A549 (cell line): ENCODE data around the gene ADAM12. TPM values are rescaled to one million over a fixed set of nuclear protein-coding genes. Genes with fewer than 3 reads are reported as not detected.

ENCODE experiments used
- ATAC-seq, 2 experiments: fragments of 200-7000 bp in 1 of 2; fragments of >200 bp in 1 of 2; cut with Nextera tagmentation in 1 of 2; cut with Tn5 transposase in 1 of 2; 3 replicates each; pipeline versions ENCODE4 v1.8.0 to v1.9.1; 2018 to 2020; ENCODE audit warnings: mild to moderate bottlenecking in 1 of 2, moderate library complexity in 1 of 2
- CTCF ChIA-PET: fragments of 300-600 bp; sonication (Branson Sonifier 250); formaldehyde crosslinking; extraction: SDS; loops from one replicate; lab custom pipeline; 2021; ENCODE audit warnings: antibody characterized with exemption, inconsistent platforms; lab: Yijun Ruan, JAX
- POLR2A ChIA-PET: fragments of 350-600 bp; formaldehyde crosslinking; extraction: SDS; loops from one replicate; lab custom pipeline; 2021; ENCODE audit warnings: antibody characterized with exemption, inconsistent platforms; lab: Yijun Ruan, JAX
- DNase-seq, 2 experiments: peaks; one replicate each; pipeline versions ENCODE4 v3.0.0 to v3.0.0-alpha.2; 2011 to 2016; ENCODE audit warnings: low read depth in 1 of 2, low spot score in 1 of 2
- FAIRE-seq: peaks from 2 replicates; lab custom pipeline; 2011; peaks lifted over from hg19 to GRCh38; lab: Jason Lieb, UNC
- H3K27ac ChIP-seq, 2 experiments: fragments of >200 bp; sonication (Bioruptor Twin); formaldehyde crosslinking; 3 replicates each; pipeline ENCODE4 v1.5.1; 2016 to 2017
- H3K4me1 ChIP-seq: fragments of >200 bp; sonication (Bioruptor Twin); formaldehyde crosslinking; 3 replicates; pipeline ENCODE4 v1.6.1; 2016
- H3K4me2 ChIP-seq: fragments of >200 bp; sonication (Bioruptor Twin); formaldehyde crosslinking; 3 replicates; pipeline ENCODE4 v1.6.1; 2016
- H3K4me3 ChIP-seq: fragments of >200 bp; sonication (Bioruptor Twin); formaldehyde crosslinking; 3 replicates; pipeline ENCODE4 v1.5.1; 2016
- H3K9me3 ChIP-seq: fragments of >200 bp; sonication (Bioruptor Twin); formaldehyde crosslinking; 3 replicates; pipeline ENCODE4 v1.6.1; 2016
- ATOH8 ChIP-seq: fragments of 250-450 bp; sonication (Bioruptor Pico); IDR thresholded peaks from 2 replicates; pipeline ENCODE4 v1.5.0; 2020; ENCODE audit warnings: low read depth, mild to moderate bottlenecking, moderate library complexity
- CTCF ChIP-seq: fragments of >200 bp; sonication (Bioruptor Twin); formaldehyde crosslinking; IDR thresholded peaks from 3 replicates; pipeline ENCODE4 v1.5.1; 2016
- EP300 ChIP-seq, 2 experiments: fragments of >200 bp; sonication (Bioruptor Twin); formaldehyde crosslinking; IDR thresholded peaks; 2 replicates in 1 of 2; 3 replicates in 1 of 2; pipeline ENCODE4 v1.6.1; 2016 to 2017
- FOSB ChIP-seq: fragments of 250-450 bp; sonication (Bioruptor Pico); IDR thresholded peaks from 2 replicates; pipeline ENCODE4 v1.5.0; 2020; ENCODE audit warnings: mild to moderate bottlenecking, moderate library complexity
- GATA3 ChIP-seq: IDR thresholded peaks from 2 replicates; pipeline ENCODE4 v1.6.1; 2012; ENCODE audit warnings: borderline replicate concordance
- HEYL ChIP-seq: fragments of 250-450 bp; sonication (Bioruptor Pico); IDR thresholded peaks from 2 replicates; pipeline ENCODE4 v1.8.0; 2021; ENCODE audit warnings: mild to moderate bottlenecking, moderate library complexity
- JUN ChIP-seq, 2 experiments: fragments of >200 bp; sonication (Bioruptor Twin); formaldehyde crosslinking; IDR thresholded peaks; 2 replicates in 1 of 2; 3 replicates in 1 of 2; pipeline ENCODE4 v1.6.1; 2016 to 2017
- JUNB ChIP-seq: fragments of >200 bp; sonication (Bioruptor Twin); formaldehyde crosslinking; IDR thresholded peaks from 2 replicates; pipeline ENCODE4 v1.6.1; 2016
- KDM1A ChIP-seq: fragments of 200-600 bp; sonication (generic); IDR thresholded peaks from 2 replicates; pipeline ENCODE4 v1.6.1; 2016; ENCODE audit warnings: low read depth, mild to moderate bottlenecking
- MAFK ChIP-seq: fragments of 450-650 bp; IDR thresholded peaks from 2 replicates; pipeline ENCODE4 v1.6.1; 2014; ENCODE audit not compliant: partially characterized antibody
- MYC ChIP-seq: IDR thresholded peaks from 2 replicates; pipeline ENCODE4 v1.6.1; 2012; ENCODE audit warnings: mild to moderate bottlenecking, inconsistent platforms, low read length, improper control_type of control experiment, borderline replicate concordance
- NFE2L2 ChIP-seq: fragments of 150-350 bp; conservative IDR thresholded peaks from 2 replicates; pipeline ENCODE4 v1.6.1; 2014; ENCODE audit warnings: low read length
- NPAS2 ChIP-seq: fragments of 250-450 bp; sonication (Bioruptor Pico); IDR thresholded peaks from 2 replicates; pipeline ENCODE4 v1.8.0; 2022; ENCODE audit warnings: mild to moderate bottlenecking, moderate library complexity, borderline replicate concordance
- PBX3 ChIP-seq: IDR thresholded peaks from 2 replicates; pipeline ENCODE4 v1.6.1; 2012
- POLR2A ChIP-seq: IDR thresholded peaks from 2 replicates; pipeline ENCODE4 v1.6.1; 2012; ENCODE audit warnings: mild to moderate bottlenecking, low read length
- RNF2 ChIP-seq: fragments of 200-600 bp; sonication (generic); IDR thresholded peaks from 2 replicates; pipeline ENCODE4 v1.6.1; 2016; ENCODE audit warnings: low read depth, mild to moderate bottlenecking, antibody characterized with exemption, moderate library complexity, borderline replicate concordance
- SREBF2 ChIP-seq: fragments of 450-650 bp; IDR thresholded peaks from 2 replicates; pipeline ENCODE4 v1.6.1; 2014; ENCODE audit warnings: mild to moderate bottlenecking, moderate library complexity
- TFCP2L1 ChIP-seq: fragments of 250-450 bp; sonication (Bioruptor Pico); IDR thresholded peaks from 2 replicates; pipeline ENCODE4 v1.5.0; 2021; ENCODE audit warnings: mild to moderate bottlenecking
- ZFP36 ChIP-seq: fragments of 450-650 bp; IDR thresholded peaks from 2 replicates; pipeline ENCODE4 v1.6.1; 2014; ENCODE audit warnings: borderline replicate concordance; ENCODE audit not compliant: partially characterized antibody
- ZNF302 ChIP-seq: fragments of 250-450 bp; sonication (Bioruptor Pico); IDR thresholded peaks from 2 replicates; pipeline ENCODE4 v1.9.0; 2021; ENCODE audit warnings: inconsistent platforms, mild to moderate bottlenecking, moderate library complexity
- WGBS: methylation state at CpG from one replicate; pipeline ENCODE4 v1.1.6; 2017; ENCODE audit errors: missing lambda C conversion rate; 5-methylcytosine and 5-hydroxymethylcytosine counted together
- polyA plus RNA-seq, 4 experiments: library from polyadenylated mRNA; depleted of rRNA in 3 of 4; stranded (reverse); fragments of >200 nt; fragmentation: RNase III in 1 of 4; extraction: RNeasy Plus Mini Kit Qiagen cat#74134 plus additional on column Dnase treatment in 1 of 4; gene quantifications; 2 replicates in 3 of 4; 3 replicates in 1 of 4; pipeline ENCODE4 v1.2.3, GENCODE V29; 2011 to 2017
- TF ChIP-seq, protein P1 (sequence below): IDR thresholded peaks from 2 replicates; pipeline ENCODE4 v1.6.1; 2012
- TF ChIP-seq, protein P2 (sequence below): fragments of 200-600 bp; sonication (generic); IDR thresholded peaks from 2 replicates; pipeline ENCODE4 v1.6.1; 2016; ENCODE audit warnings: antibody characterized with exemption, mild to moderate bottlenecking, moderate library complexity

Gene ADAM12
- polyA plus RNA-seq, 2 of the 4 experiments (the other 2 are of a cell fraction): 1.6 to 4.8 TPM

GRCh38 chr10:126085806-126086205 lies 302.5 kb downstream of the ADAM12 start (continued):
- no peak for TF ChIP-seq SREBF2

DNA sequence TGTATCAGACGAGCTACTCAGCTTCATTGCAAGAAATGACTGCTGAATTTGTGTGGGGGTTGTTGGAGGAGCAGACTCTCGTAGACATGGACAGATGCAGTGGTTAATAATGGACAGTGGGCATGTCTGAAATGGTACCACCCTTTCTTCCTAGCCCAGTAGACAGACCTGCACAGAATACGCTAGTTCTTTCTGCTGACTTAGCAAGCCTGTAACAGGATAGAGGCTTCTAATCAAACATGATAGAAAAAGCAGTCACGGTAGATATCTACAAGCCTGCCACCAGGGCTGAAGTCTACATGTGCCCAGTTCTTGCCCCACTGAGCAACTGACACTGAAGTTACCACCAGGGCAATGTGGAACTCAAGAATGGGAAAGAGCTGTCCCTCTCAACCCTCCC lies 303.9 kb downstream of the ADAM12 start:
- CTCF ChIA-PET: interaction anchor here (1.5 to 1.7 kb wide), 2 partner anchors 9 to 24 kb away, joined by 5 to 6 read pairs; no protein-coding TSS in a partner anchor
- Histone ChIP-seq H3K27ac (no peak overlapping the region), H3K4me1 (no peaks in the 10 kb centered on the region), H3K4me3 (no peak overlapping the region), H3K9me3 (no peaks in the 10 kb centered on the region)
- POLR2A ChIA-PET: no interaction called here
- no peak for DNase-seq
- ATAC-seq: no peak
- TF ChIP-seq NFE2L2 (no peak), ZFP36 (no peak), MAFK (peak; percentile 66), PBX3 (no peak), FOSB (CRISPR knock-in tag) (no peak), ZNF302 (CRISPR knock-in tag) (no peak), KDM1A (no peak)
- TF ChIP-seq, all 56 proteins: peak for 1
- H3K4me2 ChIP-seq: no peak overlapping the region
- WGBS: 77% methylated on average over 4 of the region's 4 CpGs
- FAIRE-seq: no peak

GRCh38 chr10:126083009-126083408 lies 305.3 kb downstream of the ADAM12 start:
- no peak overlapping the region for H3K4me2 ChIP-seq
- TF ChIP-seq JUNB (no peak), ATOH8 (CRISPR knock-in tag) (no peak), KDM1A (no peak), NPAS2 (CRISPR knock-in tag) (no peak), EP300 (IDR thresholded peaks at IDR 0.05) (no peak), JUN (IDR thresholded peaks at IDR 0.05) (no peak), MAFK (no peak), GATA3 (no peak), RNF2 (no peak)
- TF ChIP-seq, protein P1, sequence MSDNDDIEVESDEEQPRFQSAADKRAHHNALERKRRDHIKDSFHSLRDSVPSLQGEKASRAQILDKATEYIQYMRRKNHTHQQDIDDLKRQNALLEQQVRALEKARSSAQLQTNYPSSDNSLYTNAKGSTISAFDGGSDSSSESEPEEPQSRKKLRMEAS: no peak
- ATAC-seq: no peak
- no peak overlapping the region for H3K4me3 ChIP-seq
- H3K27ac ChIP-seq: 0 out of 6 replicates have a peak overlapping the region, but pooled peaks of 1 of the 2 experiments have one; percentile 6
- no peaks in the 10 kb centered on the region for H3K9me3 ChIP-seq
- POLR2A ChIA-PET: interaction anchor here (1.1 kb wide), 1 partner anchor 20 kb away, joined by 3 read pairs; no protein-coding TSS in a partner anchor
- CTCF ChIA-PET: interaction anchor here (1.0 to 2.3 kb wide), 3 partner anchors 15 to 149 kb away, joined by 3 to 5 read pairs (median 5); no protein-coding TSS in a partner anchor
- 90% methylated on average over 9 of the region's 9 CpGs for WGBS
- FAIRE-seq: no peak
- no peak for DNase-seq
- no peaks in the 10 kb centered on the region for H3K4me1 ChIP-seq

DNA sequence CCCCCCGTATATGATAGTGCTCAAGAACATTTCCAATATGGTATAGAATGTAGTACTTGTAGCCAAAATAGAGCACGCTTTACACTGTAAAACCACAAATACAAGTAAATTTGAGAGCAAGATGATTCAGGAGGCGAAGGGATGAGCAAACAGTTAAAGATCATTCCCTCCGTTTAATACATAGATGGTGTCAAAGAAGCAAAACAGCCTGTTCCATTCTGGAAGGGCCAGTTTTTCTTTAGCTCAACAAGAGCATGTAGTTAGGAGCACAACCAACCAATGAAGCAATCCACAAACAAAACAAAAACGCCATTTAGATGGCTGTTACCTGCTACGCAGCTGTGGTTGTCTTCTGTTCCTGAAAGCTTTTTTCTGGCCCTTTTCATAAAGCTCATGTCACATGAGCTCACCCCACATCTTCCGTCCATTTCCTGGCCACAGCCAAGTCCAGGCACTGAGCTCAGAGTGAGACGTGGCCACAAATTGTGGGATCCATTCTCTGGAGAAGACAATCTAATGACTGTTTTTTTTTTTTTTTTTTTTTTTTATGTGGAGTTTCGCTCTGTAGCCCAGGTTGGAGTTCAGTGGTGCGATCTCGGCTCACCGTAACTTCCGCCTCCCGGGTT lies 306.3 kb downstream of the ADAM12 start:
- TF ChIP-seq, protein P2, sequence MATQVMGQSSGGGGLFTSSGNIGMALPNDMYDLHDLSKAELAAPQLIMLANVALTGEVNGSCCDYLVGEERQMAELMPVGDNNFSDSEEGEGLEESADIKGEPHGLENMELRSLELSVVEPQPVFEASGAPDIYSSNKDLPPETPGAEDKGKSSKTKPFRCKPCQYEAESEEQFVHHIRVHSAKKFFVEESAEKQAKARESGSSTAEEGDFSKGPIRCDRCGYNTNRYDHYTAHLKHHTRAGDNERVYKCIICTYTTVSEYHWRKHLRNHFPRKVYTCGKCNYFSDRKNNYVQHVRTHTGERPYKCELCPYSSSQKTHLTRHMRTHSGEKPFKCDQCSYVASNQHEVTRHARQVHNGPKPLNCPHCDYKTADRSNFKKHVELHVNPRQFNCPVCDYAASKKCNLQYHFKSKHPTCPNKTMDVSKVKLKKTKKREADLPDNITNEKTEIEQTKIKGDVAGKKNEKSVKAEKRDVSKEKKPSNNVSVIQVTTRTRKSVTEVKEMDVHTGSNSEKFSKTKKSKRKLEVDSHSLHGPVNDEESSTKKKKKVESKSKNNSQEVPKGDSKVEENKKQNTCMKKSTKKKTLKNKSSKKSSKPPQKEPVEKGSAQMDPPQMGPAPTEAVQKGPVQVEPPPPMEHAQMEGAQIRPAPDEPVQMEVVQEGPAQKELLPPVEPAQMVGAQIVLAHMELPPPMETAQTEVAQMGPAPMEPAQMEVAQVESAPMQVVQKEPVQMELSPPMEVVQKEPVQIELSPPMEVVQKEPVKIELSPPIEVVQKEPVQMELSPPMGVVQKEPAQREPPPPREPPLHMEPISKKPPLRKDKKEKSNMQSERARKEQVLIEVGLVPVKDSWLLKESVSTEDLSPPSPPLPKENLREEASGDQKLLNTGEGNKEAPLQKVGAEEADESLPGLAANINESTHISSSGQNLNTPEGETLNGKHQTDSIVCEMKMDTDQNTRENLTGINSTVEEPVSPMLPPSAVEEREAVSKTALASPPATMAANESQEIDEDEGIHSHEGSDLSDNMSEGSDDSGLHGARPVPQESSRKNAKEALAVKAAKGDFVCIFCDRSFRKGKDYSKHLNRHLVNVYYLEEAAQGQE: no peak
- no peak for TF ChIP-seq JUNB
- no peak for TF ChIP-seq HEYL
- TF ChIP-seq, protein P1: no peak
- no peak for TF ChIP-seq POLR2A
- TF ChIP-seq CTCF: no peak
- TF ChIP-seq MYC: no peak
- TF ChIP-seq TFCP2L1: no peak
- Histone ChIP-seq H3K4me2 (no peak overlapping the region), H3K4me3 (no peak overlapping the region), H3K4me1 (no peaks in the 10 kb centered on the region), H3K9me3 (0 out of 3 replicates have a peak, but pooled peaks cover 2% of the 10 kb centered on the region), H3K27ac (no peak overlapping the region; a peak in 1 of 6 replicates)
- FAIRE-seq (no peak), DNase-seq (no peak), ATAC-seq (no peak)
- WGBS: 86% methylated on average over 14 of the region's 14 CpGs
- POLR2A ChIA-PET: no interaction called here
- CTCF ChIA-PET: interaction anchor here (2.3 kb wide), 2 partner anchors 14 to 148 kb away, joined by 5 read pairs; no protein-coding TSS in a partner anchor
